Measurements from ENCODE around the gene MFAP4.

DNA sequence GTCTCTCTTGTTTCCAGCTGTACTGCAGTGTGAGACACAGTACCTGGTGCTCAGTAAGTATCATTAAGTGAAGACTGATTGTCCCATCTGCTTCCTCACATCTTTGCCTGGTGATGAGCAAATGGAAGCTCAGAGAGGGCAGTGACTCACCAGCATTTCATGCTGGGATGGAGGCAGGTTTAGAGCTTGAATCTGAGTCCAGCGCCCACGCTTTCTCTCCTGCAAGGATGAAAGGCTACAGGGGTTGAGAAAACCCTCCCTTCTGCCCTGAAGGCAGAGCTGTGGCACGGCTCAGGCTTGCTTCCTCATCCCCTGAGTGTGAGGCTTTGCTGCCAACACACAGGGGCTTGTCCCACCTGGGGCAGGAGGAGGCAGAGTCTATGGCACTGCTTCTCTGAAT is 22.5 kb upstream of the MFAP4 start:
- TF ChIP-seq CTCF (IDR thresholded peaks at IDR 0.05 in 8 of 11, conservative IDR thresholded peaks at IDR 0.05 in 3 of 11) (no peak), POLR2A (IDR thresholded peaks at IDR 0.05) (no peak), POLR2AphosphoS5 (IDR thresholded peaks at IDR 0.05) (no peak)

Data from spleen (tissue), 7 donors.